GM06990 (cell line): ENCODE measurements around the gene TNFRSF21.

Experiments
- DNase-seq: peaks from one replicate; pipeline ENCODE4 v3.0.0-alpha.2; 2011; ENCODE audit not compliant: insufficient read length; ENCODE audit errors: extremely low read depth
- H3K27me3 ChIP-seq: replicated peaks from 2 replicates; pipeline ENCODE4 v1.6.0; 2011; ENCODE audit warnings: low read length; ENCODE audit not compliant: control insufficient read depth, insufficient read depth
- H3K36me3 ChIP-seq: 2 replicates; pipeline ENCODE4 v1.5.1; 2011; ENCODE audit warnings: low read length; ENCODE audit not compliant: control insufficient read depth, insufficient read depth
- H3K4me3 ChIP-seq: replicated peaks from 2 replicates; pipeline ENCODE4 v1.5.1; 2011; ENCODE audit warnings: low read depth, mild to moderate bottlenecking, control low read depth, low read length
- TF ChIP-seq, protein P1 (sequence below): IDR thresholded peaks from 2 replicates; pipeline ENCODE4 v1.5.1; 2011; ENCODE audit warnings: low read length, control low read depth, mild to moderate bottlenecking, inconsistent platforms; ENCODE audit not compliant: insufficient read depth, poor library complexity, severe bottlenecking

The TNFRSF21 gene

DNA sequence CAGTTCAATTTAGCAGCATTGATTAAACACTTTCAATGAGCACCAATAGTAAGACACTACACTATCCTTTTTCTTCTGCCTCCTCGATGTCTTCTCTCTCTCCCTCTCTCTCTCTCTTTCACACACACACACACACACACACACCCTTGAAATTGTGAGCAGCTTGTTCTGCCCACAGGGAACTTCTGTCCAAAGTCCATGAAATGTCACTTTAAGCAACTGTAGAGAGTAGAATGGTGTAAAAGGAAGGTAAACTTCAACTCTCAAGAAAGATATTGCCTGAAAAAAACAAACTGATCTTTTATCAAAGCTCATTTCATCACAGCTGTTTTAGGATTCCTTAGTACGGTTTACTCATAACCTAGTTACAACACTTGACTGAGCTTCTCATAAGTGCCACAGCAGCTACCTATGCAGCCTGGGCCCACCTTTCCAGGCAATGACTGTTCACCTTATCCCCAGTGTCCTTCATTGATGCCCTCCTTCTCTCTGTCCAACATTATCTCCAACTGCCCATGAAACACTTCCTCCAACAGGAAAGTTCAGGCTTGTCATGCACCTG lies 107.0 kb downstream of the TNFRSF21 start:
- Histone ChIP-seq H3K4me3 (no peak overlapping the region), H3K36me3 (no peaks in the 10 kb centered on the region), H3K27me3 (no peaks in the 10 kb centered on the region)
- no peak for DNase-seq
- TF ChIP-seq, protein P1, sequence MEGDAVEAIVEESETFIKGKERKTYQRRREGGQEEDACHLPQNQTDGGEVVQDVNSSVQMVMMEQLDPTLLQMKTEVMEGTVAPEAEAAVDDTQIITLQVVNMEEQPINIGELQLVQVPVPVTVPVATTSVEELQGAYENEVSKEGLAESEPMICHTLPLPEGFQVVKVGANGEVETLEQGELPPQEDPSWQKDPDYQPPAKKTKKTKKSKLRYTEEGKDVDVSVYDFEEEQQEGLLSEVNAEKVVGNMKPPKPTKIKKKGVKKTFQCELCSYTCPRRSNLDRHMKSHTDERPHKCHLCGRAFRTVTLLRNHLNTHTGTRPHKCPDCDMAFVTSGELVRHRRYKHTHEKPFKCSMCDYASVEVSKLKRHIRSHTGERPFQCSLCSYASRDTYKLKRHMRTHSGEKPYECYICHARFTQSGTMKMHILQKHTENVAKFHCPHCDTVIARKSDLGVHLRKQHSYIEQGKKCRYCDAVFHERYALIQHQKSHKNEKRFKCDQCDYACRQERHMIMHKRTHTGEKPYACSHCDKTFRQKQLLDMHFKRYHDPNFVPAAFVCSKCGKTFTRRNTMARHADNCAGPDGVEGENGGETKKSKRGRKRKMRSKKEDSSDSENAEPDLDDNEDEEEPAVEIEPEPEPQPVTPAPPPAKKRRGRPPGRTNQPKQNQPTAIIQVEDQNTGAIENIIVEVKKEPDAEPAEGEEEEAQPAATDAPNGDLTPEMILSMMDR: no peak

DNA sequence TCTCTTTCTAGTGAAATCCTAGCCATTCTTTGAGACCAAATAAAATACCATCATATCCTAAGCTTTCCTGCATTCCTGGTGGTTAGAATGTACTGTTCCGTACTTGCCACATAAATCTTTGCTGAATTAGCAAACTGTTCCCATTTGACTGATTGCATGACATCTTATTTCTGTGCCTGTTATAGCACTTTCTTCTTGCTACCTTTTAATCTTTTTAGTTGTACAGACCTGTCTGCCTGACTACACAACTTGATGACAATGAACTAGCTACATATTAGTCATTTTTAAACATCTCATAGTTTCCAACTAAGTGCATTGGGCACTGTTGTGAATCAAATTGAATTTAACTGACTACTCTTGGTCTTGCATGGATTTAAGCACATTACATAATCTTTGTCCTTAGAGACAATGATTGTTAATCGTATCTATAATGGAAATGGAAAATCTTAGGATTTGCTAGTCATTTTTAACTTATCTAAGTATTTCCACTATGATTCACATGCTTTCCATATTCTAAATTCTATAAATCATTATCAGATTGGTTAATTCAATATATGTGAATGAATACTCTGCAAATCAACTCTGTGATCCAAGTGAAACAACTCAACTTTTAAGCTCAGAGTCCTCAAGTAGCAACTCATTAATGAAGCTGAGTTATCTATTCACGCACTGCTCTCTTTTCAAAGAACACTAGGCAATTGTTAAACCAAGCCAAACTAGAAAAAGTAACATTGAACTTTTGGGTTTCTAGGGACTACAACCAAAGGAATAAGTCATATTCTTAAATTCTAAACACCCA lies 109.0 kb downstream of the TNFRSF21 start:
- Histone ChIP-seq H3K27me3 (no peaks in the 10 kb centered on the region), H3K4me3 (no peak overlapping the region), H3K36me3 (no peaks in the 10 kb centered on the region)
- DNase-seq: no peak
- TF ChIP-seq, protein P1: no peak

DNA sequence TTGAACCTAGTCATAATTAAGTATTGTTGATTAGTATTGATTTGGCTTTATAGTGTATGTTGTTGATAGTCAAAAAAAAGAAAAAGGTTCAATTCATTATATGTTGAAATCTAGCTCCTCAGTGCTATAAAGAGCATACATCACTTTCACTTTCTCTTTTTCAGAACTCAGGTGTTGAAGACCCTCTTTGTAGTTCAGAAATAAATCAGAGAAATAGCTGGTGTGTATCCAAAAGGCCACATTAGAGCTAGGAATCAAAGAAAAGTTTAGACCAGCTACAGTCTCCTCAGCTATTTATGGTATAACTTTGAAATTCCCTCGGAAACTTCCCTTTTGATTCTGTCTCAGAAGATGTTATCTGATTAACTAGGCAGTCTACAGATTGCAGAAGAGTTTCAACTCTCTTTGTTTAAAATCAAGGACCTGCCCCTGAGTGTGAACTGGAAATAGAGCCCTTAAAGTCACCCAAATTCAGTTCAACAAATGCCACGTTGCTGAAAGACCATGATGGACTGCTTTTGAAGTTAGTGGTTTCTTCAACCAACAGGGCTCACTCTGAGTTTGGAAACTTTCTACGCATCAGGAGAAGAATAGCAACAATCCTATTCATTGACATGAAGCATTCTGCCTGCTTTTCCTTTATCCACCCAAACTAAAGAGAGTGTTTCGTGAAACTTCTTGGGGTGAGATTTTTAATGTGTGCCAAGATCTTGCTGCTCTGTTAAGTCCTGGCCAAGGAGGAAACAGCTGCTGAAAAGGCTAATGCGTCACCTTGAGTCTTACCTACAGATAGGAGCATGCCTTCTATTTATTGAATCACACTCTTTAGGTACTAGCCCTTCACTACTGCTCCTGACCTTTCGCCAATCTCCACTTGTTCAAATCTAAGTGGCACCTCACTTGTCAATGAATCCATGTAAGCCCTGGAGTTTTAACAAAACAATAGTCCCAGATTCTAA lies 111.7 kb downstream of the TNFRSF21 start:
- Histone ChIP-seq H3K4me3 (peak overlapping the region; percentile 25), H3K27me3 (no peaks in the 10 kb centered on the region), H3K36me3 (no peaks in the 10 kb centered on the region)
- TF ChIP-seq, protein P1: no peak
- DNase-seq: peak; percentile 18

DNA sequence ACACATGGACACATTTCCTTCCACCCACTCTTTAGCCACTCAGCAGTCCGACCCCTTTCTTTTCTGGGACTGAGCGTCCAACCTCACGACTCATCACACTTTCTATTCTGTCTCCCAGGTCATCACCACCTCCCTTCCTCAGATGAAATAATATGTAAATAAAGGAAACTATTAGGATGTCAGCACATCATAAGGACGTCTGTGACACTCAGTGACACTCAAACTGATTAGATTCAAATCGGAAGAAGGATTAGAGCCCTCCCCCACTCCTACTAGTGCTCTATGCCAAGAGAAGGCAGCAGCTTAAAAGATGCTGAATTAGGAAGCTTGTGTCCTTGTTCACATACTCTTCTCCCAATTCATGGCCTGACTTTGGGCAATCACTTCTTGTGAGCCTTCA lies 113.6 kb downstream of the TNFRSF21 start:
- DNase-seq: no peak
- no peaks in the 10 kb centered on the region for H3K36me3 ChIP-seq

DNA sequence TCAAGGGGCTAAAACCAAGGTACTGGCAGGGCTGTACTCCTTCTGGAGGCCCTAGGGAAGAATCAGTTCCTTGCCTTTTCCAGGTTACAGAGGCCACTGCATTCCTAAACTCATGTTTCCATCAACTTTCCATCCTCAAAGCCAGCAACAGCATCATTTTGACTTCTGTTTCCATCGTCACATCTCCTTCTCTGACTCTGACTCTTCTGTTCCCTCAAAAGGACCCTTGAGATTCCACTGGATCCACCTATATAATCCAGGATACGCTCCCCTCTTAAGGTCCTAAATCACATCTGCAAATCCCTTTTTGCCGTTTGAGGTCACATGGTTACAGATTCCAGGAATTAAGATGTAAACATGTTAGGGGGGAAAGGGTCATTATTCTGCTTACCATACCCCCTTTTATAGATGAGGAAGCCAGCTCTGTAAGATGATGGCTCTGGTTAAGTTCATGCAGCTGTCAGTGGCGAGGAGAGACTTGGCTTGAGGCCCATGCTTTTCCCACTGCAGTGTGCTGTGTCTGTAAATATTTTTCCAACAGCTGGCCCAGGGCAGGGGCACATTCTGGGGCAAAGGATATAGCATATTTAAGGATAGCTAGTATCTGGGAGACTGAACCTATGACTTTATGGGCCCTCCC lies 114.6 kb downstream of the TNFRSF21 start:
- Histone ChIP-seq H3K27me3 (no peaks in the 10 kb centered on the region), H3K4me3 (no peak overlapping the region), H3K36me3 (no peaks in the 10 kb centered on the region)
- no peak for DNase-seq
- TF ChIP-seq, protein P1: no peak

More for the DNA sequence above, 113.6 kb downstream of the TNFRSF21 start:
- H3K27me3 ChIP-seq: no peaks in the 10 kb centered on the region
- TF ChIP-seq, protein P1: no peak
- H3K4me3 ChIP-seq: no peak overlapping the region
